ENCODE data around the gene ZNF488. TPM values are rescaled to one million over a fixed set of nuclear protein-coding genes. Genes with fewer than 3 reads are reported as not detected.

ZNF488 gene
- total and polyA plus RNA-seq, 2 donors (not counting 1 experiment from before 2014, with no cell fraction given) = 0.07 TPM; not detected in 1

- no peaks in the 10 kb centered on the region for H3K4me1 ChIP-seq (ENCODE audit: control insufficient read depth, extremely low read depth, insufficient read depth, low read length)
- H3K27me3 ChIP-seq (ENCODE audit: control insufficient read depth, insufficient read depth, low read length) = no peaks in the 10 kb centered on the region
- TF ChIP-seq, protein P1, sequence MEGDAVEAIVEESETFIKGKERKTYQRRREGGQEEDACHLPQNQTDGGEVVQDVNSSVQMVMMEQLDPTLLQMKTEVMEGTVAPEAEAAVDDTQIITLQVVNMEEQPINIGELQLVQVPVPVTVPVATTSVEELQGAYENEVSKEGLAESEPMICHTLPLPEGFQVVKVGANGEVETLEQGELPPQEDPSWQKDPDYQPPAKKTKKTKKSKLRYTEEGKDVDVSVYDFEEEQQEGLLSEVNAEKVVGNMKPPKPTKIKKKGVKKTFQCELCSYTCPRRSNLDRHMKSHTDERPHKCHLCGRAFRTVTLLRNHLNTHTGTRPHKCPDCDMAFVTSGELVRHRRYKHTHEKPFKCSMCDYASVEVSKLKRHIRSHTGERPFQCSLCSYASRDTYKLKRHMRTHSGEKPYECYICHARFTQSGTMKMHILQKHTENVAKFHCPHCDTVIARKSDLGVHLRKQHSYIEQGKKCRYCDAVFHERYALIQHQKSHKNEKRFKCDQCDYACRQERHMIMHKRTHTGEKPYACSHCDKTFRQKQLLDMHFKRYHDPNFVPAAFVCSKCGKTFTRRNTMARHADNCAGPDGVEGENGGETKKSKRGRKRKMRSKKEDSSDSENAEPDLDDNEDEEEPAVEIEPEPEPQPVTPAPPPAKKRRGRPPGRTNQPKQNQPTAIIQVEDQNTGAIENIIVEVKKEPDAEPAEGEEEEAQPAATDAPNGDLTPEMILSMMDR (conservative IDR thresholded peaks at IDR 0.05 in 1 of 2, IDR thresholded peaks at IDR 0.05 in 1 of 2; ENCODE audit: low read depth in 1 of 2, low read length in 2 of 2) = no peak
- TF ChIP-seq EZH2 (IDR thresholded peaks at IDR 0.05; ENCODE audit: low read length, missing control alignments) = no peak
- no peak overlapping the region for H2AFZ ChIP-seq (ENCODE audit: low read length)
- H3K4me3 ChIP-seq (replicated peaks in 1 of 4; ENCODE audit: control extremely low read depth in 1 of 4, insufficient read depth in 1 of 4, low read depth in 3 of 4, low read length in 4 of 4) = no peak overlapping the region
- no peaks in the 10 kb centered on the region for H3K79me2 ChIP-seq (ENCODE audit: control insufficient read depth, insufficient read depth, low read length)
- H3K9ac ChIP-seq (ENCODE audit: insufficient read depth, low read length) = no peak overlapping the region
- no peaks in the 10 kb centered on the region for H3K36me3 ChIP-seq (ENCODE audit: control insufficient read depth, insufficient read depth, low read length)
- no peak for DNase-seq (ENCODE audit: low read depth in 2 of 2)
- no peak overlapping the region for H3K27ac ChIP-seq (ENCODE audit: insufficient read depth, low read length)
- no peak overlapping the region for H3K4me2 ChIP-seq (ENCODE audit: extremely low read depth, insufficient read depth, low read length)
- H4K20me1 ChIP-seq (ENCODE audit: control insufficient read depth, extremely low read depth, insufficient read depth, low read length) = no peaks in the 10 kb centered on the region
- no peaks in the 10 kb centered on the region for H3K9me3 ChIP-seq (ENCODE audit: control insufficient read depth, insufficient read depth, low read depth, low read length)
These were observed 33.1 kb downstream of the ZNF488 start for GRCh38 chr10:47350671-47351640.

GRCh38 chr10:47349941-47350371, 34.1 kb downstream of the ZNF488 start:
- Histone ChIP-seq H3K4me3 (replicated peaks in 1 of 4; ENCODE audit: control extremely low read depth in 1 of 4, insufficient read depth in 1 of 4, low read depth in 3 of 4, low read length in 4 of 4) (no peak overlapping the region), H3K4me2 (ENCODE audit: extremely low read depth, insufficient read depth, low read length) (no peak overlapping the region), H3K4me1 (ENCODE audit: control insufficient read depth, extremely low read depth, insufficient read depth, low read length) (no peaks in the 10 kb centered on the region), H3K27ac (ENCODE audit: insufficient read depth, low read length) (no peak overlapping the region), H3K9ac (ENCODE audit: insufficient read depth, low read length) (no peak overlapping the region), H3K36me3 (ENCODE audit: control insufficient read depth, insufficient read depth, low read length) (no peaks in the 10 kb centered on the region), H3K79me2 (ENCODE audit: control insufficient read depth, insufficient read depth, low read length) (no peaks in the 10 kb centered on the region), H2AFZ (ENCODE audit: low read length) (no peak overlapping the region), H3K27me3 (ENCODE audit: control insufficient read depth, insufficient read depth, low read length) (no peaks in the 10 kb centered on the region), H3K9me3 (ENCODE audit: control insufficient read depth, insufficient read depth, low read depth, low read length) (no peaks in the 10 kb centered on the region), H4K20me1 (ENCODE audit: control insufficient read depth, extremely low read depth, insufficient read depth, low read length) (no peaks in the 10 kb centered on the region)
- no peak for DNase-seq (ENCODE audit: low read depth in 2 of 2)
- TF ChIP-seq EZH2 (IDR thresholded peaks at IDR 0.05; ENCODE audit: low read length, missing control alignments) = no peak
- TF ChIP-seq, protein P1 (conservative IDR thresholded peaks at IDR 0.05 in 1 of 2, IDR thresholded peaks at IDR 0.05 in 1 of 2; ENCODE audit: low read depth in 1 of 2, low read length in 2 of 2) = no peak

DNA sequence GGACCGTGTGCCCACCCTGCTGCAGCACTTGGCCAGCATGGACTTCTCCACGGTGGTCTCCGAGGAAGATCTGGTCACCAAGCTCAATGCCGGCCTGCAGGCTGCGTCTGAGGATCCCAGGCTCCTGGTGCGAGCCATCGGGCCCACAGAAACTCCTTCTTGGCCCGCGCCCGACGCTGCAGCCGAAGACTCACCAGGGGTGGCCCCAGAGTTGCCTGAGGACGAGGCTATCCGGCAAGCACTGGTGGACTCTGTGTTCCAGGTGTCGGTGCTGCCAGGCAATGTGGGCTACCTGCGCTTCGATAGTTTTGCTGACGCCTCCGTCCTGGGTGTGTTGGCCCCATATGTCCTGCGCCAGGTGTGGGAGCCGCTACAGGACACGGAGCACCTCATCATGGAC, 34.6 kb downstream of the ZNF488 start:
- Histone ChIP-seq H3K4me1 (ENCODE audit: control insufficient read depth, extremely low read depth, insufficient read depth, low read length) (no peaks in the 10 kb centered on the region), H4K20me1 (ENCODE audit: control insufficient read depth, extremely low read depth, insufficient read depth, low read length) (no peaks in the 10 kb centered on the region), H2AFZ (ENCODE audit: low read length) (no peak overlapping the region), H3K9me3 (ENCODE audit: control insufficient read depth, insufficient read depth, low read depth, low read length) (no peaks in the 10 kb centered on the region), H3K4me2 (ENCODE audit: extremely low read depth, insufficient read depth, low read length) (no peak overlapping the region), H3K79me2 (ENCODE audit: control insufficient read depth, insufficient read depth, low read length) (no peaks in the 10 kb centered on the region), H3K4me3 (replicated peaks in 1 of 4; ENCODE audit: control extremely low read depth in 1 of 4, insufficient read depth in 1 of 4, low read depth in 3 of 4, low read length in 4 of 4) (no peak overlapping the region), H3K9ac (ENCODE audit: insufficient read depth, low read length) (no peak overlapping the region), H3K36me3 (ENCODE audit: control insufficient read depth, insufficient read depth, low read length) (no peaks in the 10 kb centered on the region), H3K27ac (ENCODE audit: insufficient read depth, low read length) (no peak overlapping the region), H3K27me3 (ENCODE audit: control insufficient read depth, insufficient read depth, low read length) (no peaks in the 10 kb centered on the region)
- no peak for TF ChIP-seq EZH2 (IDR thresholded peaks at IDR 0.05; ENCODE audit: low read length, missing control alignments)
- TF ChIP-seq, protein P1 (conservative IDR thresholded peaks at IDR 0.05 in 1 of 2, IDR thresholded peaks at IDR 0.05 in 1 of 2; ENCODE audit: low read depth in 1 of 2, low read length in 2 of 2) = no peak
- no peak for DNase-seq (ENCODE audit: low read depth in 2 of 2)
